GM18517 (cell line): ENCODE measurements around the gene TRIM44.

ENCODE experiments used
- ATAC-seq: cut with Tn5 transposase; IDR thresholded peaks from one replicate; pipeline ENCODE4 v1.9.1; 2021; ENCODE audit warnings: mild to moderate bottlenecking, moderate library complexity; ENCODE audit not compliant: unreplicated experiment

Gene TRIM44

DNA sequence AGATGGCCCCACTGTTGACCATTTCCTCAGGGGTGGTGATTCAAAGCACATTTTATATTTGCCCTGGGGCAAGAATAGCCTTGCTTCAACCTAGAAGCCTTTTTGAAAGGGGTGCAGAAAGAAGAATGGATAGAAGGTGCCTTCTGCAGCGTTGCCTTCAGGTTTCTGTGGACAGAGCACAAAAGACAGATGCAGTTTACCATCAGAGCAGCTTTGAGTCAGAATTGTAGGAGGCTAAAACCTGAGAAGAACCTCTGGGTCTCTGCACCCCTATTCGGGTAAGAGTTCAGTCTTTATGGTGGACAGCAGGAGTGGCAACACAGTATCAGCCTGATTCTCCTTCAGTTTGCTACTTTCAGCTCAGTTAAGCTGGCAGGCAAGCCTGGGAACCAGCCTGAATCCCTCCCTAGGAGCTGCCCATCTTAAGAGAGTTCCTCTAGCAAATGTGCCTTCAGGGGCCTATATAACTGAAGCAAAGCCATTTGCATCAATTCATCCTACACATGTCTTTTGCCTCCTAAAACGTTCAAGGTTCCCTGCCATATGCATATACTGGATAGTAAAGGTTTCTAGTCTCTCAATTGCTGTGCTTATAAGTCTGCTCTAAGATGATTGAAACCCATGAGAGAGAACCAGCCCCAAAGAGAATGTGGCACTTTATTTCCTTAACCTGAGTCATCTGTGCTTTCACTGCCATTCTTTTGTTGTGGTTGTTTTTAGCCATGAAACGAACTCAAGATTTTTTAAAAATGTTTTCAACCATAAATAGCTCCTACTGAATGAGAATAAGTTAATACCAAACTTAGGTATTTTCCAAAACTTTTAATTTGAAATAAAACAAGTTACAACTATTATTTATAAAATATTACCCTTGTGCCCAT is 123.0 kb downstream of the TRIM44 start:
- ATAC-seq = peak; percentile 73

GRCh38 chr11:35786188-35786587 is 123.6 kb downstream of the TRIM44 start:
- no peak for ATAC-seq

DNA sequence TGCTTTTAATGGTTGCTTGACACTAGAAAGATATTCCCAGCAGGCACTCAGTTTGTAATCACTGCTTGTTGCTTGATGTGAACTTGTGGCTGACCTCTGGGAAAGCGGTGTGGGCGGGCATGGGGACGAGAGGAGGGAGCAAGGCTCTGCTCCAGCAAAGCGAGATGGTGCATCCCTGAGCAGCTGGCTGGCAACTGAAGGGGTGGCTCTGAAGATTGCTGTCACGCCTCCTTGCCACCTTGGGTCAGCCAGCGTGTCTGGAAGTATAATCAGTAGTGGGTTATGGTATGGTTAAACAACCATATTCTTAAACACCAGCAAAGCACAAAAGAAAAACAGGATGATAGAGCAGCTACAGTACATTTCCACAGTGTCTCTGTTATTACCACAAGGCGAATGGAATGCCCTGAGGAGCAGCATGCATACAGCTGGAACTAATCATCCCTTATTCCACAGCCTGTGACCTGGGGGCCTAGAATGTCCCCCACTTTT is 124.5 kb downstream of the TRIM44 start:
- no peak for ATAC-seq

- no peak for ATAC-seq
Measured at GRCh38 chr11:35787626-35788025, 125.1 kb downstream of the TRIM44 start.

DNA sequence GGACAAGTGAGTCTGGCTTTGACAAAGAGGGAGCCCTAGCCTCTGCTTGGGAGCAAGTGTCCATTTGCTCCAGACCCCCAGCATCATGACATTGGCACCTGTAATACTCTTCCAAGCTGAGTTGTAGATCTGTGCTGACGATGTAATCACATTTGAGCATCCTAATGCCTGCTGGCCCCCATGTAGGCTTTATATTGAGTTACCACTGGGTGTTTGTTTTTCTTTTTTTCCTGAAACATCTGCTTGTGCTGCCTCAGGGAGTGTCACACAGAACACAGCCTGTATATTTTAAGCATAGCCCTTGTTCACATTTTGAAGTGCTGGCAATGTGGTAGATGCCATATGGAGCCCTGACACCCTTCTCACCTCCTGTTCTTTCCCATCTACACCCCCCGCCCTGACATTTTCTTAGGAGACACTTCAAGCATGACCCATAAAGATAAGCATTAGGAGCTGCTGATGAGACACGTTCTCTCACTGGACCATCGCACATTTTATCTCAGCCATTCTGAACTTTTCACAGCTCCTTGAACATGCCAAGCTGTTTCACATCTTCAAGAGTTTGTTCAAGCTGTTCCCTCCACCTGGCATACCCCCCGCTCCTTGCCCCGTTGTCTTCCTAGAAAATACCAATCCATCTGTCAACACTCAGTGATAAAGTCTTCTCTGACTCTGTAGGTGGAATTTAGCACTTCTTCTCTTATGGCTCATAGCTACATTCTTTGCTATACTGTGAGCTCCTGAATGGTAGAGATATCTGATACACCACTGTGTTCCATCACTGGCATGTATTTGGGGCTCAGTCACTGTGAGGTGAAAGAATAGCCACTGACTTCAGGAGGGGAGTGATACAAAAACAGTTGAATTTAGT is 128.7 kb downstream of the TRIM44 start:
- no peak for ATAC-seq

DNA sequence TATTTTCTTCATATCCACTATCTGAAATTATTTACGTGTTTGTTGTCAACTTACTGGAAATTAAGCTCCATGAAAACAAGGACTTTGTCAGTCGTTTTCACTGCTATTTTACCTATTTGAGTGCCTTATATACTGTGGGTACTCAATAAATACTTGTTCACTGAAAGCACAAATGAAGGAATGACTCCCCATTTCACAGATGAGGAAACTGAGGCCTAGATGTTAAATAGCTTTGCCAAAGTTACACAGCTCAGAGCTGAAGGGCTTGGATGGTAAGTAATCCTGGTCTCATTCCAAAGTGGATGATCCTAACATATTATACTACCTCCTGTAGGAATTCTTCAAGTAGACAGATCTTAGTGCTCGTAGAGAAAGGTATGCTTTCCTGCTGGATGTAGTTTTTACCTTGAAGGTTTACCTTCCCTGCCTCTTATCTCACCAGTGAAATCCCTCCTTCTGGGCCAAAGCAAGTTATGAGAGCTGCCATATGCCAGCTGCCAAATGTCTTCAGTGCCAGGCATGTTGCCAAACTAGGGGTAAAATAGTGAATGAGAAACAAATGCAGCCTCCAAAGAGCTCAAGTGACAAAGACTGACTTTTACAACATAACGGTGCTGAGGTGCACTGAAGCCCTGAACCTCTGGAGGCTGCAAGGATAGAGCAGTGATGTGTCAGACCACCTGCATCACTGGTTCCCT is 129.7 kb downstream of the TRIM44 start:
- ATAC-seq = no peak

- peak; percentile 62 for ATAC-seq
Measured at GRCh38 chr11:35792846-35793192, 130.2 kb downstream of the TRIM44 start.

- ATAC-seq = no peak
Measured at GRCh38 chr11:35794333-35794732, 131.8 kb downstream of the TRIM44 start.

DNA sequence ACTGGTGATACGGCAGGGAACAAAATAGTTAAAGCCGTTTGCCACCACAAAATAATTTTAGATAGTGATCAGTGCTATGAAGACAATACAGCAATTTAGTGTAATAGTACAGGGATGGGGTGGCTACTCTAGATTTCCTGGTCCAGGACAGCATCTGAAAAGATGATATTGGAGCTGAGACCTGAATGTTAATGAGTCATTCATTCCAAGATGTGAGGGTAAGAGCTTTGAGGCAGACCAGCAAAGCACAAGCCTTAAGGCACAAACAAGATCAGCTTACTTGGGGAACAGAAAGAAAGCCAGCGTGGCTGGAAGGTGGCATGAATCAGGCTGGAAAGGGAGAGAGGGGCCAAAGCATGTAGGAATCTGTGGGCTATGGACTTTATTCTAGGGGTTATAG is 132.3 kb downstream of the TRIM44 start:
- ATAC-seq = no peak

- no peak for ATAC-seq
Measured at GRCh38 chr11:35796562-35796961, 134.0 kb downstream of the TRIM44 start.

DNA sequence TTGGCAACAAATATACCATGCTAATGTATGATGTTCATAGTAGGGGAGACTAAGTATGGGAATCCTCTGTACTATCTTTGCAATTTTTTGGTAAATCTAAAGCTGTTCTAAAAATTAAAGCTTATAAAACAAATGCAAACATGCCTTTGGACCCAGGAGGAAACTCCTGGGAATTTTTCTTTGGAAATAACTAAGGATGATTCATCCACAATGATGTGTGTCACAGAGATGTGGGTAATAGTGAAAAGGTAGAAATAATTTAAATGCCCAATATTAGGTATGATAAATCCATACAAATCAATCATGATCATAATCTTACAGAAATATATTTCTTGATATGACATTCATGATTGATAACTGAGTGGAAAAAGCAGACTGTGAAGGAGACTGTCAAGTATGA is 135.8 kb downstream of the TRIM44 start:
- no peak for ATAC-seq

GRCh38 chr11:35798983-35799382 is 136.4 kb downstream of the TRIM44 start:
- no peak for ATAC-seq

GRCh38 chr11:35799655-35800054 is 137.1 kb downstream of the TRIM44 start:
- ATAC-seq = no peak

- ATAC-seq = peak; percentile 83
Measured at GRCh38 chr11:35800970-35801953, 138.7 kb downstream of the TRIM44 start.

- no peak for ATAC-seq
Measured at GRCh38 chr11:35802221-35802620, 139.6 kb downstream of the TRIM44 start.

- no peak for ATAC-seq
Measured at GRCh38 chr11:35802672-35803071, 140.1 kb downstream of the TRIM44 start.

GRCh38 chr11:35803115-35803514 is 140.5 kb downstream of the TRIM44 start:
- ATAC-seq = no peak

- no peak for ATAC-seq
Measured at GRCh38 chr11:35804451-35805040, 142.0 kb downstream of the TRIM44 start.

DNA sequence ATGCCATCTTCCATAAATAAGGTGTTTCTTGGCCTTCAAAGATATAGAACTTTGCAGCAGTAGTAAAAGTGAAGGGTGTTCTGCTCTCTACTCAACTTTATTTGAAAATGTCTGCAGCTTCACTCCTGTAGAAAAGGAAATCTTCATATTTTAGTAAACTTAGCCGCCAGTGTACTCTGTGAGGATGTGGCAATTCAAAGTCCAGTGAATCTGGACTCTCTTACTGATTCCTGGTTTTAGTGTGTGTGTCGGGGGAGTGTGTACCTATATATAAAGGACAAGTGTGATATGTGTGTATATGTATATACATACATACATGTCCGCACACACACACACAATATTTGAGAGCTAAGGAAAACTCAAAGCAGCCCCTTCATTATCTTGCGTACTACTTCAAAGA is 147.0 kb downstream of the TRIM44 start:
- ATAC-seq = no peak
